Left ventricle myocardium superior (tissue), 1 donor: ENCODE results near the gene SYT11. TPM values are rescaled to one million over a fixed set of nuclear protein-coding genes. Genes with fewer than 3 reads are reported as not detected.
"Not testable (repeated sequence)": the region's sequence is repeated elsewhere in the genome, so short reads cannot be mapped to it uniquely, and the experiment has no call there.

ENCODE experiments used
- ATAC-seq: fragments of 200-7000 bp; cut with Tn5 transposase; one replicate; pipeline ENCODE4 v1.9.1; 2020; ENCODE audit warnings: mild to moderate bottlenecking, moderate library complexity
- DNase-seq: peaks from one replicate; pipeline ENCODE4 v3.0.0-alpha.2; 2020
- intact Hi-C: fragments of 100-400 bp; cut with micrococcal nuclease; formaldehyde crosslinking; loops from one replicate; pipeline ENCODE4 v1.11.0; 2022
- total RNA-seq: library from RNA; stranded (reverse); fragmentation: NEBNext Ultra II Directional; extraction: Animal tissue kit (Norgen Biotek cat#: 25700); gene quantifications from one replicate; pipeline ENCODE4 v1.2.1, GENCODE V29; 2021
- donor health status: DM: no; HTN: yes; CAD: no; lungs with severe emphysema.

SYT11 gene
- total RNA-seq, 1 donor from 2014 or later, result 6.6 TPM

- intact Hi-C loops, result no loop called here
- ATAC-seq, result peak; percentile 80
- no peak for DNase-seq
Measured at GRCh38 chr1:155893389-155894142, 34.2 kb downstream of the SYT11 start.

DNA sequence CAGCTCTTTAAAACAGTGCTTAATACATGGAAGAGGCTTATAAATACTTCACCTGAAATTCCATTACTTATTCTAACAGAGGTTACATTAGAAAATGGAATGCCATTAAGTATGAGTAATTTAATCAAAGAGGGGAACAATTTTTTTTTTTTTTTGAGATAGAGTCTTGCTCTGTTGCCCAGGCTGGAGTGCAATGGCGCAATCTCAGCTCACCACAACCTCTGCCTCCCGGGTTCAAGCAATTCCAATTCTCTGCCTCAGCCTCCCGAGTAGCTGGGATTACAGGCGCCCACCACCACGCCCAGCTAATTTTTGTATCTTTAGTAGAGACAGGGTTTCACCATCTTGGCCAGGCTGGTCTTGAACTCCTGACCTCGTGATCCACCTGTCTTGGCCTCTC, 36.2 kb downstream of the SYT11 start:
- DNase-seq, intact Hi-C loops, ATAC-seq: not testable (repeated sequence)

GRCh38 chr1:155896476-155896875, 37.1 kb downstream of the SYT11 start:
- intact Hi-C loops, ATAC-seq, DNase-seq: not testable (repeated sequence)

GRCh38 chr1:155897746-155898145, 38.4 kb downstream of the SYT11 start:
- intact Hi-C loops, result no loop called here
- ATAC-seq, result no peak

GRCh38 chr1:155898888-155899287, 39.5 kb downstream of the SYT11 start:
- ATAC-seq (no peak), DNase-seq (no peak)
- intact Hi-C loops, result no loop called here

More at GRCh38 chr1:155897746-155898145, 38.4 kb downstream of the SYT11 start:
- DNase-seq, result no peak

DNA sequence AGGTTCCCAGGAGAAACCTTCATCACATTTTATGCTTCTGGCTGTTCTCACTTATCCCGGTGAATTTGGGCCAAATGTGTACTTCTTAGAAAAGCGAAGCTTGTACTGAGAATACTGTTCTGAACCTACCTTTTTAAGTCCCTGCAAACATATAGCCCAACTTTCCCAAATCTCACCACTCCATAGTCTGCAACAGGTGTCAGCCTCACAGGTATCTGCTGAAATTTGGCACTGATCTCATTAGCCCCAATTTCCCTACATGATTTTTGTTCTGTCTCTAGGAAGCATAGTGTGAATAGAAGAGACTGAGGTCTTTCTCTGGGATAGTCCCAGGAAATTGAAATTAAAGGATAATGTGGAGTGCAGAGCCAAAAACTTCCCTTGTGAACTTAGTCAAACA, 40.3 kb downstream of the SYT11 start:
- DNase-seq (no peak), ATAC-seq (no peak)
- intact Hi-C loops, result no loop called here

GRCh38 chr1:155900161-155900560, 40.8 kb downstream of the SYT11 start:
- no peak for DNase-seq
- intact Hi-C loops, result no loop called here
- no peak for ATAC-seq

DNA sequence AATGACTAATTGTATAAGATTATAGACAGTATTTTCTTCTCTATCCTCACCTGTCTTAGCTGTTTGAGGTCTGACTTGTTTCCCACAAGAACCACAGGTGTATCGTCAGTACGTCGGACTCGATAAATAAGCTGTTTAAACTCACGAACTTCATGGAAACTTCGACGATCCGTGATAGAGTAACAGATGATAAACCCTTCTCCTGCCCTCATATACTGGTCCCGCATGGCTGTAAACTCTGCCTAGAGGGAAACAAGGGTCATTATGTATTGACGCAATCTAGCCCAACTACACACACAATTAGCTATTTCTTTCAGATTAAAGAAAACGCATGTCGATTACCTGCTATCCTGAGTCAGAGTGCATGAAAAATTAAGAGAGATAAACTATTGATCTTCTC, 44.9 kb downstream of the SYT11 start:
- DNase-seq (no peak), ATAC-seq (no peak)
- intact Hi-C loops, result no loop called here

DNA sequence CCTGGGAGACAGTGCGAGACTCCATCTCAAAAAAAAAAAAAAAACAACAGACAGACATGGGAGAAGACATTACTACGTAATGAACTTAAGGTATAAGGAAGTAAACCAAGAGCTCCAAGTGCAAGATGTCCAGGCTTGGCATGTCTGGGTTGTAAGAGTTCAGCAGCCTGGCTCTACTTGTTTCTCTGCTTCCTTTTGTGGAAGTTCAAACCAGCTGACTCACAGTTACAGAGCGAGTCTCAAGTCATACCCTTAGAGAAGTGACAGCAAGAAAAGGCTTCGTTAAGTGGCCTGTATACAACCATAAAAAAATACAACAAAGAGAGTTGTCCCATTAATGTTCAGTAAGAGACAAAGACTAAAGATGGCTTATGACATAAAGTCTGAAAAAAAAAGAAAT, 50.5 kb downstream of the SYT11 start:
- peak; percentile 11 for ATAC-seq
- intact Hi-C loops, result no loop called here
- no peak for DNase-seq

GRCh38 chr1:155910621-155911121, 51.3 kb downstream of the SYT11 start:
- intact Hi-C loops, result no loop called here
- DNase-seq, result no peak
- ATAC-seq, result peak; percentile 73

DNA sequence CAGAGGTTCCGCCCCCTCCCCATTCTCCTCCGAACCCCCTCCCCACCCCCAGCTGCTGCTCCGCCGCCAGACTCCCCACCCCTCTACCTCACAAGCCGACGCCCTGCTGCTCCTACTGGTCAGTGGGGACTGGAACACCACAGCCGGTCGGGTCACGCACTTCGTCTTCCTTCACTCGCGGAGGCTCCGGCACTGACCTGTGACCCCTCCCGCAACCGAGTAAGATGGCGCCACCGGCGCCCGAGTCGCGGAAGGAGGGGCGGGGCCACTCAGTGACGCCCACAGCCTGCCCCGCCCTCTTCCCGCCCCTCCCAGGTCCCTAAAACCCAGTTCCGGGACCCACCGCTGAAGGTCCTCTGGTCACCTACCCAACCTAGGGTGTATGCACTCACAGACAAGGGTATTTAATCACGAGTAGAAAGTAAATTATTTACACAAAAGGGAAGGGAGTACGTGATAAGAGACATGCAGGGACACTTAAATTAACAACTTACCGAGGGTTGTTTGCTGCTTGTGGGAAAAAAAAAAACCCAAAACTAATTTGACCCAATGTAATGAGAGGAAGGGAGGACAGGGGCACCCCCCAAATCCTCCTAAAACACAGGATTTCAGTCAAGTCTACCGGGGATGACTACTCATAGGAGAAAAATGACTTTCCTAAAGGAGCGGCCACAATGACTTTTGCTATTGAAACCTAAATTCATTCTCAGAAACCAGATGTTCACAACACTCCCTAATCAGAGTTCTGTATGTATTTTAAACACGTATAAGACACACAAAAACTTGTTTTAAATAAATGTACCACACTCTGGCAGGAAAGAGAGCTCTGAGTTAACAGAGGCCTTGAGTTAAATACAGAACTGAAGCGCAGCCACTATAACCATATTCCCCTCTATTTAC, 52.0 kb downstream of the SYT11 start, which contains the start of gene RIT1:
TSS of gene RIT1 (minus strand) at position 194 of the 900 bp plus-strand sequence. CDS start 588 bp downstream, outside the sequence.
- DNase-seq, result peak; percentile 93
- intact Hi-C loops, result no loop called here
- ATAC-seq, result peak; percentile 99

DNA sequence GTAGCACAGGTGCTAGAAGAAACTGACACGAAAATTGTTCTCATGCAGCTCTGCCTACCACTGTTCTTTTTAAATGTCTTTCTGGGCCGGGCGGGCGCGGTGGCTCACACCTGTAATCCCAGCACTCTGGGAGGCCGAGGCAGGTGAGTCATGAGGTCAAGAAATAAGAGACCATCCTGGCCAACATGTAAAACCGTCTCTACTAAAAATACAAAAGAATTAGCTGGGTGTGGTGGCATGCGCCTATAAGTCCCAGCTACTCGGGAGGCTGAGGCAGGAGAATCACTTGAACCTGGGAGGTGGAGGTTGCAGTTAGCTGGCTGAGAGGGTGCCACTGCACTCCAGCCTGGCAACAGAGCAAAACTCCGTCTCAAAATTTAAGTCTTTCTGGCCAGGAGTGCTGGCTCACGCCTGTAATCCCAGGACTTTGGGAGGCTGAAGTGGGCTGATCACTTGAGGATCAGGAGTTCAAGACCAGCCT, 52.7 kb downstream of the SYT11 start:
- intact Hi-C loops, result no loop called here
- ATAC-seq, result no peak
- DNase-seq, result no peak

GRCh38 chr1:155913969-155914757, 54.8 kb downstream of the SYT11 start:
- intact Hi-C loops, result no loop called here
- DNase-seq (no peak), ATAC-seq (no peak)

- no peak for DNase-seq
- no peak for ATAC-seq
- intact Hi-C loops, result no loop called here
Measured at GRCh38 chr1:155918660-155919059, 59.3 kb downstream of the SYT11 start.

- intact Hi-C loops, result no loop called here
- no peak for ATAC-seq
- DNase-seq, result no peak
Measured at GRCh38 chr1:155919801-155920200, 60.4 kb downstream of the SYT11 start.

DNA sequence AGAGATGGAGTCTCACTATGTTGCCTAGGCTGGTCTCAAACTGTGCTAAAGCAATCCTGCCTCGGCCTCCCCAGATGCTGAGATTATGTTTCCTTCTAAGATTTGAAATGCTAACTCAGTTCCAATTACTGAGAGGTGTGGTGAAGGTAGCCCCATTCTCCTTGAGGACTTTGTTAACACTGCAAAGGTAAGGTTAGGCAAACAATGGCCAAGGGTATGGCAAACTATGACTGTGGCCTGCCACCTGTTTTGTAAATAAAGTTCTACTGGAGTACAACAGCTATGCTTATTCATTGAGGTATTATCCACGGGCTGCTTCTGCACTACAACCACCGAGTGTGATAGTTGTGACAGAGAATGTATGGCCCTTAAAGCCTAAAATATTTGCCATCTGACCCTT, 61.4 kb downstream of the SYT11 start:
- no peak for DNase-seq
- intact Hi-C loops, result no loop called here
- ATAC-seq, result no peak

DNA sequence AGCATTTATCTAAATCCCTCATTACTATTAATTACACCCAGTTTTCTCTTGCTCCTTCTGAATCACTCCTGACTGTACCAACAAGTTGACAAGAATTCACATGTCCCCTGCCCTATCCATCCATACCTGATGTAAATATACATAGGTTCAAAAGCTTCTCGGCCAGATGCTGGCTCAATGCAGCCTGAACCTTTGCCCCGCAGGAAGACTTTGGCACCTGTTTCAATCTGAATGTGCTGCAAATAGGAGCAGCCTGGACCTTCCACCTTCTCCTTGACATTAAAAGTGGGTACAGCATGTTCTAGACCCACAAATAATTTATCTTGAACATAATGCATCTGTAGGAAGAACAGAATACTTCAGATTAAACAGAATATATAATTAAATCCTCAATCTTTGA, 66.1 kb downstream of the SYT11 start:
- intact Hi-C loops, result no loop called here
- DNase-seq (no peak), ATAC-seq (no peak)

DNA sequence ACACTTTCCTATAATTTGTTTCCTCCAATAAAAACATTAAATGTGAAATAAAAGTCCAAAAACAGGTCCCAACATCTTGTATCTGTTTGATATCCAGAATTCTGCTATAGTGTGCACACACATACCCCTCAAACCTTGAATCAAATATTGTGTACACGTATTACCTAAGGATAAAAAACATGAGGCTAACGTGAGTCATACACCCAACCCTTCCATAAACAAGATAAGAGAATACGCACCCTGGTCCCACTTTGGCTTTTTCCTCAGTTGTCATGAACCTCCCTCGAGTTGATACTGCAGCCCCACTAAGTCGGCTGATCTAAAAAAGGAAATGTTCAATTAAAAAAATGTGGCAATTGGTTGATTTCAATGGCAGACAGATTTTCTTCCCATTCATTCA, 69.7 kb downstream of the SYT11 start:
- ATAC-seq (no peak), DNase-seq (no peak)
- intact Hi-C loops, result no loop called here

DNA sequence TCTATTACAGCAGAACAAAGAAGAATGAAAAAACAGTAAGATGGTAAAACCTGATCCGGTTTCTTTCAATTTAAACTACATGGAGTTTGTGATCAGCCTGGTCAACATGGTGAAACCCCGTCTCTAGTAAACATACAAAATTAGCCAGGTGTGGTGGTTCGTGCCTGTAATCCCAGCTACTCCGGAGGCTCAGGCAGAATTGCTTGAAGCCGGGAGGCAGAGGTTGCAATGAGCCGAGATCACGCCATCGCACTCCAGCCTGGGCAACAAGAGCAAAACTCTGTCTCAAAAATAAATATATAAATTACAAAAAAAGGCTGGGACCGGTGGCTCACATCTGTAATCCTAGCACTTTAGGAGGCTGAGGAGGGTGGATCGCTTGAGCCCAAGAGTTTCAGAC, 71.4 kb downstream of the SYT11 start:
- intact Hi-C loops, ATAC-seq, DNase-seq: not testable (repeated sequence)
